Keratinocyte (primary cell): ENCODE results near the gene DNAJC17. TPM values are rescaled to one million over a fixed set of nuclear protein-coding genes. Genes with fewer than 3 reads are reported as not detected.

ENCODE experiments used
- DNase-seq: peaks from one replicate; pipeline ENCODE4 v3.0.0-alpha.2; 2011; ENCODE audit warnings: low read depth, missing footprints, low spot score
- FAIRE-seq: peaks from 2 replicates; lab custom pipeline; 2011; peaks lifted over from hg19 to GRCh38; lab: Jason Lieb, UNC
- H2AFZ ChIP-seq: 2 replicates; pipeline ENCODE4 v1.6.0; 2012; ENCODE audit warnings: low read length, control low read depth, inconsistent platforms; ENCODE audit not compliant: control insufficient read depth
- H3K27ac ChIP-seq: 2 replicates; pipeline ENCODE4 v1.5.1; 2011; ENCODE audit warnings: low read length; ENCODE audit not compliant: control insufficient read depth, insufficient read depth
- H3K27me3 ChIP-seq: 3 replicates; pipeline ENCODE4 v1.6.0; 2011; ENCODE audit warnings: low read length; ENCODE audit not compliant: control insufficient read depth, insufficient read depth; ENCODE audit errors: extremely low read depth
- H3K36me3 ChIP-seq, 2 experiments: 2 replicates in 1 of 2; 3 replicates in 1 of 2; pipeline ENCODE4 v1.5.1; 2011; ENCODE audit warnings: low read length in 2 of 2, mild to moderate bottlenecking in 1 of 2; ENCODE audit not compliant: control insufficient read depth in 2 of 2, insufficient read depth in 2 of 2; ENCODE audit errors: extremely low read depth in 1 of 2
- H3K4me1 ChIP-seq: 3 replicates; pipeline ENCODE4 v1.5.1; 2011; ENCODE audit warnings: low read length; ENCODE audit not compliant: control insufficient read depth, insufficient read depth; ENCODE audit errors: extremely low read depth
- H3K4me2 ChIP-seq: 3 replicates; pipeline ENCODE4 v1.6.0; 2011; ENCODE audit warnings: low read depth, low read length; ENCODE audit not compliant: control insufficient read depth, insufficient read depth; ENCODE audit errors: extremely low read depth
- H3K4me3 ChIP-seq, 3 experiments: fragments of 200-600 bp in 1 of 3; sonication (generic) in 1 of 3; 2 replicates in 2 of 3; 3 replicates in 1 of 3; pipeline ENCODE4 v1.5.1; 2011 to 2016; ENCODE audit warnings: low read length in 3 of 3, mild to moderate bottlenecking in 3 of 3, control low read depth in 2 of 3, inconsistent platforms in 1 of 3, low read depth in 1 of 3, mixed read lengths in 1 of 3, mixed run types in 1 of 3, moderate library complexity in 1 of 3; ENCODE audit not compliant: control insufficient read depth in 2 of 3, insufficient read depth in 2 of 3; ENCODE audit errors: extremely low read depth in 1 of 3
- H3K79me2 ChIP-seq: 2 replicates; pipeline ENCODE4 v1.6.0; 2012; ENCODE audit warnings: low read length; ENCODE audit not compliant: control insufficient read depth, insufficient read depth
- H3K9ac ChIP-seq: 3 replicates; pipeline ENCODE4 v1.6.0; 2011; ENCODE audit warnings: low read length; ENCODE audit not compliant: control insufficient read depth, insufficient read depth; ENCODE audit errors: extremely low read depth
- H3K9me1 ChIP-seq: 3 replicates; pipeline ENCODE4 v1.6.0; 2011; ENCODE audit warnings: low read length; ENCODE audit not compliant: control insufficient read depth, insufficient read depth; ENCODE audit errors: extremely low read depth
- H3K9me3 ChIP-seq: 2 replicates; pipeline ENCODE4 v1.5.1; 2012; ENCODE audit warnings: low read depth, low read length; ENCODE audit not compliant: control insufficient read depth
- H4K20me1 ChIP-seq: 3 replicates; pipeline ENCODE4 v1.6.0; 2011; ENCODE audit warnings: low read length; ENCODE audit not compliant: control insufficient read depth, insufficient read depth; ENCODE audit errors: extremely low read depth
- EZH2 ChIP-seq: IDR thresholded peaks from one replicate; pipeline ENCODE4 v1.6.1; 2012; ENCODE audit warnings: inconsistent platforms, mild to moderate bottlenecking, low read length, moderate library complexity
- dilution Hi-C: fragments of 300-500 bp; cut with MboI; formaldehyde crosslinking; loops from one replicate; pipeline ENCODE4 v1.7.0; 2020; ENCODE audit warnings: low sequenced_read_pairs; ENCODE audit not compliant: extremely low pct_ligation_motif_present
- polyA plus RNA-seq, 5 experiments: library from polyadenylated mRNA; depleted of rRNA in 3 of 5; stranded (reverse) in 3 of 5; stranded (forward) in 1 of 5; unstranded in 1 of 5; fragments of >200 nt; gene quantifications; 1 replicate in 1 of 5; 2 replicates in 3 of 5; 3 replicates in 1 of 5; pipeline versions ENCODE4 v1.2.1 to v1.2.3, GENCODE V29; 2011 to 2012; ENCODE audit warnings: missing spikeins in 2 of 5, low read depth in 1 of 5, low replicate concordance in 1 of 5
- TF ChIP-seq, protein P1 (sequence below), 3 experiments: IDR thresholded peaks in 1 of 3; conservative IDR thresholded peaks in 1 of 3; optimal IDR thresholded peaks in 1 of 3; 2 replicates in 2 of 3; 3 replicates in 1 of 3; pipeline versions ENCODE3 to v1.5.1; 2011; ENCODE audit warnings: low read length in 3 of 3, mild to moderate bottlenecking in 3 of 3, moderate library complexity in 2 of 3, control low read depth in 1 of 3, inconsistent platforms in 1 of 3; ENCODE audit not compliant: insufficient read depth in 2 of 3; ENCODE audit errors: extremely low read depth in 1 of 3

The DNAJC17 gene
- polyA plus RNA-seq, 1 donor (not counting 4 experiments of a cell fraction or from before 2014, with no cell fraction given): 35.3 TPM

DNA sequence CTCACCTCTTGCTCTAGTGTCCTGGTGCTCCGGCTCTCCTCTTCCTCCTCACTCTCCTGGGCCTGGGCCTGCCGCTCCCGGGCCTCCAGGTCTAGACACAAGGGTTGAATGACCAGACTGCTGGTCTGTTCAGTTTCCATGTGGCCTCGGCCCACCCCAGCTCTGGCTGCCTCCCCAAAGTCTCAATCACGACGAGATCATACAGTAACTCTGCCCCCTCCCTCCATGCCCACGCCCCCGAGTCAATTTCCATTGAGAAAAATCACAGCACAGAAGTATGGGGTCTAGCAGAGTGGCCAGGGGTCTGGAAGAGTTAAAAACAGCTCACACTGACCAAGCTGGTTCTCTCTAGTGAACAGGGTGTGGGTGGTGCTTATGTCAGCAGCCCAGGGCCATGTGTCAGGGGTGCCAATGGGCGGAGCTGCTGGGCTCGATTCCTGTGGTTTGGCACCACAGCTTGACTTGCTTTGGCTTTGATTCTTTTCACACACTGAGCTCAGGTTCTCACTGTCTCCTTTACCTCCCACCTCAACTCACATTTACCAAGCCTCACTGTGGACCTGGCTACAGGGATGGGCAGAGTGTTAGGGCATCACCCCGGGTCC lies 30.6 kb downstream of the DNAJC17 start:
- DNase-seq (no peak), FAIRE-seq (peak; percentile 98)
- Histone ChIP-seq H3K9me3 (no peaks in the 10 kb centered on the region), H3K36me3 (peaks cover 28 to 43% of the 10 kb centered on the region in 2 experiments), H3K9ac (peak overlapping the region; percentile 55), H3K27ac (peak overlapping the region; percentile 13), H3K79me2 (no peaks in the 10 kb centered on the region), H3K4me3 (peak overlapping the region in 1 of 3 experiments; percentile 30), H4K20me1 (no peaks in the 10 kb centered on the region), H3K27me3 (no peaks in the 10 kb centered on the region), H3K9me1 (no peaks in the 10 kb centered on the region), H3K4me1 (peaks cover 11% of the 10 kb centered on the region), H3K4me2 (peak overlapping the region; percentile 38), H2AFZ (no peak overlapping the region)
- TF ChIP-seq, protein P1, sequence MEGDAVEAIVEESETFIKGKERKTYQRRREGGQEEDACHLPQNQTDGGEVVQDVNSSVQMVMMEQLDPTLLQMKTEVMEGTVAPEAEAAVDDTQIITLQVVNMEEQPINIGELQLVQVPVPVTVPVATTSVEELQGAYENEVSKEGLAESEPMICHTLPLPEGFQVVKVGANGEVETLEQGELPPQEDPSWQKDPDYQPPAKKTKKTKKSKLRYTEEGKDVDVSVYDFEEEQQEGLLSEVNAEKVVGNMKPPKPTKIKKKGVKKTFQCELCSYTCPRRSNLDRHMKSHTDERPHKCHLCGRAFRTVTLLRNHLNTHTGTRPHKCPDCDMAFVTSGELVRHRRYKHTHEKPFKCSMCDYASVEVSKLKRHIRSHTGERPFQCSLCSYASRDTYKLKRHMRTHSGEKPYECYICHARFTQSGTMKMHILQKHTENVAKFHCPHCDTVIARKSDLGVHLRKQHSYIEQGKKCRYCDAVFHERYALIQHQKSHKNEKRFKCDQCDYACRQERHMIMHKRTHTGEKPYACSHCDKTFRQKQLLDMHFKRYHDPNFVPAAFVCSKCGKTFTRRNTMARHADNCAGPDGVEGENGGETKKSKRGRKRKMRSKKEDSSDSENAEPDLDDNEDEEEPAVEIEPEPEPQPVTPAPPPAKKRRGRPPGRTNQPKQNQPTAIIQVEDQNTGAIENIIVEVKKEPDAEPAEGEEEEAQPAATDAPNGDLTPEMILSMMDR (optimal IDR thresholded peaks at IDR 0.05 in 1 of 3, IDR thresholded peaks at IDR 0.05 in 1 of 3, conservative IDR thresholded peaks at IDR 0.05 in 1 of 3; ENCODE audit: extremely low read depth in 1 of 3, insufficient read depth in 2 of 3, low read length in 3 of 3): no peak
- TF ChIP-seq EZH2: no peak
- dilution Hi-C loops: no loop called here

DNA sequence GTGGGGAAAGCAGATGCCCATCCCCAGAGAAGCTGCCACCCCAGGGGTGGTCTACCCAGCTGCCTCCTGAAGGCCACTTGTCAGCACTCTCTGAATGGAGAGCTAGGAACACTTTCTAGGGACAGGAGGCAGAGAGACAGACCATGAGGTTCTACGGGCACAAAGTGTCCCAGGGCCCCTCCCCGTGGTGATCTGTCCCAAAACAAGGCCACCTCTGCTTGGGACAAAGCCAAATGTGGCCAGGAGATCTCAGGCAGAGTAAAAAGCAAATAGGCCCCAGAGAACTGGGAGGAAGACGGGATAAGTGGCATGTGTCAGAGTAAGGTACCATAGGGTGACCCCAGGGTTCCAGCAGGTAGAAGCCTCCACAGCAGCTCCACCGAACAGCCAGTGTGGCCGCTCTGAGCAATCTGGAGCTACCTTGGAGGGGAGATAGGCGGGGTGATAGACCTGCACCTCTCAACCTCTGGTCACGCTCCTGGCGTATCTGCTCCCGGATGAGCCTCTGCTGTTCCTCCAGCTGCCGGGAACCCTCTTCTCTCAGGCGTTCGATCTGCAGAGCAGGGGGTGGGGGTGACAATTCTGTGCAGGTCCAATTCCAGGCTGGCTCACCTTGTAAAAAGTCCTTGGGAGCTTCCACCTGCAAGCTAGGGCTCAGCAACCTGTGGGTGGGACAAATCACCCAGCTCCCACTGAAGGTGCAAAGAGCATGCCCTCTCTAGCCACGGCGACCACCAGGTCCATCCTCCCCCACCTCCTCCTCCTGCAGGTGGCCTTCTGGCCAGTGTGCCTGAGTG lies 31.3 kb downstream of the DNAJC17 start:
- Histone ChIP-seq H3K4me2 (no peak overlapping the region), H2AFZ (no peak overlapping the region), H4K20me1 (no peaks in the 10 kb centered on the region), H3K27ac (peak overlapping the region; percentile 13), H3K4me3 (no peak overlapping the region), H3K79me2 (no peaks in the 10 kb centered on the region), H3K9me3 (no peaks in the 10 kb centered on the region), H3K4me1 (peaks cover 11% of the 10 kb centered on the region), H3K9ac (peak overlapping the region; percentile 55), H3K9me1 (no peaks in the 10 kb centered on the region), H3K36me3 (peaks cover 35 to 44% of the 10 kb centered on the region in 2 experiments), H3K27me3 (no peaks in the 10 kb centered on the region)
- FAIRE-seq (no peak), DNase-seq (no peak)
- no peak for TF ChIP-seq EZH2
- TF ChIP-seq, protein P1 (optimal IDR thresholded peaks at IDR 0.05 in 1 of 3, IDR thresholded peaks at IDR 0.05 in 1 of 3, conservative IDR thresholded peaks at IDR 0.05 in 1 of 3; ENCODE audit: extremely low read depth in 1 of 3, insufficient read depth in 2 of 3, low read length in 3 of 3): no peak
- dilution Hi-C loops: no loop called here
